ENCODE data around the gene PATL2.
"Not testable (repeated sequence)": the region's sequence is repeated elsewhere in the genome, so short reads cannot be mapped to it uniquely, and the experiment has no call there.

PATL2 gene

DNA sequence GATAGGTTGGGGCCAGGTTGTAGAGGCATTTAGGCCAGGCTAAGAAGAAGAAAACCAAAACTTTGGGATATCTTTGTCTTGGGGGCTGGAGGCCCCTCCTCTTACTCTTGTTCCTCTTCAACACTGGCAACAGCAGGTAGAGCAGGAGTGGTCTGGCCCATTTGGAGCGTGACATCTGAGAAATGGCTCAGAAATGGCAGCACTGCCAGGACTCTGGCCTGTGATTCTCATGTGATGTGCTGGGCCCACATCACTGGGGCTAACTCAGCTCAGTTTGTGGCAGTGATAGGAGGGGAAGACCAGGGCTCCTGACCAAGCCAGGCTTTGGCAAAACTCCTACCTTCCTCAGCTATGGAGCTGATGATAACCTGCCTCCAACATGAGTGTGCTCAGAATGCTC, 18.5 kb downstream of the PATL2 start:
- in situ Hi-C loops (cut with MboI; ENCODE audit: low sequenced_read_pairs, unreplicated experiment), result no loop called here
- no peak for DNase-seq (ENCODE audit: low spot score)
- TF ChIP-seq, protein P1, sequence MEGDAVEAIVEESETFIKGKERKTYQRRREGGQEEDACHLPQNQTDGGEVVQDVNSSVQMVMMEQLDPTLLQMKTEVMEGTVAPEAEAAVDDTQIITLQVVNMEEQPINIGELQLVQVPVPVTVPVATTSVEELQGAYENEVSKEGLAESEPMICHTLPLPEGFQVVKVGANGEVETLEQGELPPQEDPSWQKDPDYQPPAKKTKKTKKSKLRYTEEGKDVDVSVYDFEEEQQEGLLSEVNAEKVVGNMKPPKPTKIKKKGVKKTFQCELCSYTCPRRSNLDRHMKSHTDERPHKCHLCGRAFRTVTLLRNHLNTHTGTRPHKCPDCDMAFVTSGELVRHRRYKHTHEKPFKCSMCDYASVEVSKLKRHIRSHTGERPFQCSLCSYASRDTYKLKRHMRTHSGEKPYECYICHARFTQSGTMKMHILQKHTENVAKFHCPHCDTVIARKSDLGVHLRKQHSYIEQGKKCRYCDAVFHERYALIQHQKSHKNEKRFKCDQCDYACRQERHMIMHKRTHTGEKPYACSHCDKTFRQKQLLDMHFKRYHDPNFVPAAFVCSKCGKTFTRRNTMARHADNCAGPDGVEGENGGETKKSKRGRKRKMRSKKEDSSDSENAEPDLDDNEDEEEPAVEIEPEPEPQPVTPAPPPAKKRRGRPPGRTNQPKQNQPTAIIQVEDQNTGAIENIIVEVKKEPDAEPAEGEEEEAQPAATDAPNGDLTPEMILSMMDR (IDR thresholded peaks at IDR 0.05; ENCODE audit: borderline replicate concordance, control extremely low read depth, extremely low read depth, insufficient read depth, missing control alignments), result no peak

GRCh38 chr15:44690245-44690644, 20.9 kb downstream of the PATL2 start:
- DNase-seq (ENCODE audit: low spot score); in situ Hi-C loops (cut with MboI; ENCODE audit: low sequenced_read_pairs, unreplicated experiment): not testable (repeated sequence)

GRCh38 chr15:44689318-44689717, 21.8 kb downstream of the PATL2 start:
- DNase-seq (ENCODE audit: low spot score); in situ Hi-C loops (cut with MboI; ENCODE audit: low sequenced_read_pairs, unreplicated experiment): not testable (repeated sequence)

- DNase-seq (ENCODE audit: low spot score); in situ Hi-C loops (cut with MboI; ENCODE audit: low sequenced_read_pairs, unreplicated experiment): not testable (repeated sequence)
These were observed 28.1 kb downstream of the PATL2 start for GRCh38 chr15:44682809-44683682.

GRCh38 chr15:44682211-44682610, 28.9 kb downstream of the PATL2 start:
- no peak for DNase-seq (ENCODE audit: low spot score)
- TF ChIP-seq, protein P1 (IDR thresholded peaks at IDR 0.05; ENCODE audit: borderline replicate concordance, control extremely low read depth, extremely low read depth, insufficient read depth, missing control alignments), result no peak
- in situ Hi-C loops (cut with MboI; ENCODE audit: low sequenced_read_pairs, unreplicated experiment), result no loop called here

- TF ChIP-seq, protein P1 (IDR thresholded peaks at IDR 0.05; ENCODE audit: borderline replicate concordance, control extremely low read depth, extremely low read depth, insufficient read depth, missing control alignments), result no peak
- in situ Hi-C loops (cut with MboI; ENCODE audit: low sequenced_read_pairs, unreplicated experiment), result no loop called here
- DNase-seq (ENCODE audit: low spot score), result no peak
These were observed 34.4 kb downstream of the PATL2 start for GRCh38 chr15:44676676-44677075.

GRCh38 chr15:44675911-44676310, 35.2 kb downstream of the PATL2 start:
- DNase-seq (ENCODE audit: low spot score), result no peak
- TF ChIP-seq, protein P1 (IDR thresholded peaks at IDR 0.05; ENCODE audit: borderline replicate concordance, control extremely low read depth, extremely low read depth, insufficient read depth, missing control alignments), result no peak
- in situ Hi-C loops (cut with MboI; ENCODE audit: low sequenced_read_pairs, unreplicated experiment), result no loop called here

DNA sequence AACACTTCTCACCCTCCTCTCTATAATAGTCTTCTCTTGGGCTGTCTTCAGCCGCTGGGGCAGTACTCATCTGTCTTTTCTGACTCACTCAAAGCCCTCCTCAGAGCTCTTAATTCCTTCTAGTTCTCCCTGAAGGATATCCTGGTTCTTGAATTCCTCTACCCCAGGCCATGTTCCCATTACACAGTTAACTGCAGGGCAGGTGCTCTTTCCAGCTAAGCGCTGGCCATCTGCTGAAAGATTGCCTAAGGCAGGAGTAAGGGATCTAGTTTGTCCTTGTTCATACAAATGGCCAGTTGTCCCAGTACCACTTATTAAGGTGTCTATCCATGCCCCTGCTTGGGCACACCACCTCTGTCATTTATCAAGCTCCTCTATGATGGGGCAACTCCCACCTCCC, 37.5 kb downstream of the PATL2 start:
- DNase-seq (ENCODE audit: low spot score), result no peak
- TF ChIP-seq, protein P1 (IDR thresholded peaks at IDR 0.05; ENCODE audit: borderline replicate concordance, control extremely low read depth, extremely low read depth, insufficient read depth, missing control alignments), result no peak
- in situ Hi-C loops (cut with MboI; ENCODE audit: low sequenced_read_pairs, unreplicated experiment), result no loop called here
